Neural cell (in vitro differentiated cells): ENCODE data around the gene BCL2L11. TPM values are rescaled to one million over a fixed set of nuclear protein-coding genes. Genes with fewer than 3 reads are reported as not detected.

Experiments used
- H2AFZ ChIP-seq: fragments of 200-600, 300-800 bp; sonication (generic), shearing (Covaris generic); 2 replicates; pipeline ENCODE4 v1.6.0; 2014; ENCODE audit warnings: low read depth, mild to moderate bottlenecking, antibody characterized with exemption, low read length, moderate library complexity
- H3F3A ChIP-seq: fragments of 200-600 bp; shearing (Covaris generic); 2 replicates; pipeline ENCODE4 v1.6.1; 2016; ENCODE audit warnings: mild to moderate bottlenecking, moderate library complexity, mixed read lengths, antibody characterized with exemption, low read length; ENCODE audit not compliant: insufficient read depth, poor library complexity, severe bottlenecking
- H3K27ac ChIP-seq: fragments of 200-600, 300-800 bp; sonication (generic), shearing (Covaris generic); 2 replicates; pipeline ENCODE4 v1.5.1; 2014; ENCODE audit warnings: mild to moderate bottlenecking, low read length, moderate library complexity
- H3K27me3 ChIP-seq: fragments of 300-800, 200-600 bp; sonication (generic), shearing (Covaris generic); 2 replicates; pipeline ENCODE4 v1.6.0; 2014; ENCODE audit warnings: mild to moderate bottlenecking, low read depth, low read length, moderate library complexity; ENCODE audit not compliant: insufficient read depth
- H3K36me3 ChIP-seq: fragments of 300-800, 200-600 bp; sonication (generic), shearing (Covaris generic); 2 replicates; pipeline ENCODE4 v1.5.1; 2014; ENCODE audit warnings: mild to moderate bottlenecking, antibody characterized with exemption, low read length, moderate library complexity; ENCODE audit not compliant: insufficient read depth
- H3K4me2 ChIP-seq: fragments of 300-800, 200-600 bp; sonication (generic), shearing (Covaris generic); 2 replicates; pipeline ENCODE4 v1.6.0; 2014; ENCODE audit warnings: mild to moderate bottlenecking, low read length
- H3K4me3 ChIP-seq: fragments of 300-800, 200-600 bp; sonication (generic), shearing (Covaris generic); 2 replicates; pipeline ENCODE4 v1.5.1; 2014; ENCODE audit warnings: mild to moderate bottlenecking, low read length, moderate library complexity
- H3K79me2 ChIP-seq: fragments of 200-600 bp; shearing (Covaris generic); replicated peaks from 2 replicates; pipeline ENCODE4 v1.6.0; 2014; ENCODE audit warnings: mild to moderate bottlenecking, low read length, moderate library complexity; ENCODE audit not compliant: insufficient read depth
- H3K9ac ChIP-seq: fragments of 300-800, 200-600 bp; sonication (generic), shearing (Covaris generic); 2 replicates; pipeline ENCODE4 v1.6.1; 2016; ENCODE audit warnings: mild to moderate bottlenecking, low read length, mixed read lengths
- H3K9me2 ChIP-seq: fragments of 200-600 bp; shearing (Covaris generic); 2 replicates; pipeline ENCODE4 v1.6.1; 2016; ENCODE audit warnings: mild to moderate bottlenecking, low read length, mixed read lengths; ENCODE audit not compliant: insufficient read depth
- H3K9me3 ChIP-seq: fragments of 200-600, 300-800 bp; sonication (generic), shearing (Covaris generic); 2 replicates; pipeline ENCODE4 v1.6.1; 2016; ENCODE audit warnings: mild to moderate bottlenecking, mixed run types, low read length, moderate library complexity, mixed read lengths
- H4K20me1 ChIP-seq: fragments of 200-600 bp; shearing (Covaris generic); 2 replicates; pipeline ENCODE4 v1.6.1; 2016; ENCODE audit warnings: mild to moderate bottlenecking, mixed run types; ENCODE audit not compliant: insufficient read depth
- EP300 ChIP-seq: fragments of 450-650 bp; conservative IDR thresholded peaks from 2 replicates; pipeline ENCODE4 v1.6.1; 2014; ENCODE audit warnings: antibody characterized with exemption, mild to moderate bottlenecking, moderate library complexity; ENCODE audit not compliant: poor library complexity, severe bottlenecking
- EZH2 ChIP-seq: fragments of 200-600, 300-800 bp; shearing (Covaris generic), sonication (generic); IDR thresholded peaks from 2 replicates; pipeline ENCODE4 v1.6.1; 2014; ENCODE audit warnings: antibody characterized with exemption, low read length, borderline replicate concordance, mild to moderate bottlenecking; ENCODE audit not compliant: insufficient read depth, poor library complexity, severe bottlenecking
- MXI1 ChIP-seq: fragments of 450-650 bp; conservative IDR thresholded peaks from 2 replicates; pipeline ENCODE4 v1.6.1; 2014; ENCODE audit warnings: antibody characterized with exemption, mild to moderate bottlenecking; ENCODE audit not compliant: poor library complexity, severe bottlenecking
- POLR2AphosphoS5 ChIP-seq: IDR thresholded peaks from 2 replicates; pipeline ENCODE4 v1.6.1; 2012
- RAD21 ChIP-seq: fragments of 450-650 bp; conservative IDR thresholded peaks from 2 replicates; pipeline ENCODE4 v1.6.1; 2014; ENCODE audit warnings: antibody characterized with exemption, mild to moderate bottlenecking, moderate library complexity
- SMC3 ChIP-seq: fragments of 450-650 bp; conservative IDR thresholded peaks from 2 replicates; pipeline ENCODE4 v1.6.1; 2014; ENCODE audit warnings: antibody characterized with exemption, mild to moderate bottlenecking, moderate library complexity; ENCODE audit not compliant: poor library complexity
- TAF1 ChIP-seq: IDR thresholded peaks from 2 replicates; pipeline ENCODE4 v1.6.1; 2012; ENCODE audit warnings: low read depth
- polyA plus RNA-seq: library from polyadenylated mRNA; depleted of rRNA; stranded (reverse); fragments of >200 nt; gene quantifications from 2 replicates; pipeline ENCODE4 v1.2.3, GENCODE V29; 2014
- TF ChIP-seq, protein P1 (sequence below): IDR thresholded peaks from 2 replicates; pipeline ENCODE4 v1.6.1; 2012; ENCODE audit warnings: borderline replicate concordance
- TF ChIP-seq, protein P2 (sequence below): fragments of 450-650 bp; IDR thresholded peaks from 2 replicates; pipeline ENCODE4 v1.5.1; 2014; ENCODE audit warnings: antibody characterized with exemption, mild to moderate bottlenecking, moderate library complexity; ENCODE audit not compliant: poor library complexity, severe bottlenecking

BCL2L11 gene
- polyA plus RNA-seq, 1 donor from 2014 or later: 2.6 TPM

DNA sequence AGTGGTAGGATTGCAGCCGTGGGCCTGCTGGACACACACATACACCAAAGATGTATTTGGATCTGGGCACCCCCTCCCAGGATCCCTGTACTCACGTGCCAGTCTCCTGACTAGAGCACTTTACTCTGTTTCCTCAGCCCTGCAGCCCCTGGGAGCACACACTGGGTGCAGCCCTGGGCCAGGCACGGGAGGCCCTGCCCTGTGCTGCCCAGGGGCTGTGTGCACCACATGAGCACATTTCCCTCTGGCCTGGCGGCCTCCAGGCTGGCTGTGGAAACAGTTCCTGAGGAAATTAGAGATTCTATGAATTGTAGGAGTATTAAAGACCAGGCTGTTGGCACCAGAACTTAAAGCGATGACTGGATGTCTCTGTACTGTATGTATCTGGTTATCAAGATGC, 45.4 kb downstream of the BCL2L11 start:
- Histone ChIP-seq H3K4me3 (no peak overlapping the region), H3K27me3 (no peaks in the 10 kb centered on the region), H3K4me2 (no peak overlapping the region), H3K9ac (no peak overlapping the region), H3K79me2 (no peaks in the 10 kb centered on the region), H3K27ac (no peak overlapping the region), H4K20me1 (no peaks in the 10 kb centered on the region), H3F3A (no peaks in the 10 kb centered on the region), H3K9me2 (no peaks in the 10 kb centered on the region), H2AFZ (no peak overlapping the region), H3K9me3 (no peaks in the 10 kb centered on the region), H3K36me3 (no peaks in the 10 kb centered on the region)
- no peak for TF ChIP-seq POLR2AphosphoS5
- TF ChIP-seq, protein P1, sequence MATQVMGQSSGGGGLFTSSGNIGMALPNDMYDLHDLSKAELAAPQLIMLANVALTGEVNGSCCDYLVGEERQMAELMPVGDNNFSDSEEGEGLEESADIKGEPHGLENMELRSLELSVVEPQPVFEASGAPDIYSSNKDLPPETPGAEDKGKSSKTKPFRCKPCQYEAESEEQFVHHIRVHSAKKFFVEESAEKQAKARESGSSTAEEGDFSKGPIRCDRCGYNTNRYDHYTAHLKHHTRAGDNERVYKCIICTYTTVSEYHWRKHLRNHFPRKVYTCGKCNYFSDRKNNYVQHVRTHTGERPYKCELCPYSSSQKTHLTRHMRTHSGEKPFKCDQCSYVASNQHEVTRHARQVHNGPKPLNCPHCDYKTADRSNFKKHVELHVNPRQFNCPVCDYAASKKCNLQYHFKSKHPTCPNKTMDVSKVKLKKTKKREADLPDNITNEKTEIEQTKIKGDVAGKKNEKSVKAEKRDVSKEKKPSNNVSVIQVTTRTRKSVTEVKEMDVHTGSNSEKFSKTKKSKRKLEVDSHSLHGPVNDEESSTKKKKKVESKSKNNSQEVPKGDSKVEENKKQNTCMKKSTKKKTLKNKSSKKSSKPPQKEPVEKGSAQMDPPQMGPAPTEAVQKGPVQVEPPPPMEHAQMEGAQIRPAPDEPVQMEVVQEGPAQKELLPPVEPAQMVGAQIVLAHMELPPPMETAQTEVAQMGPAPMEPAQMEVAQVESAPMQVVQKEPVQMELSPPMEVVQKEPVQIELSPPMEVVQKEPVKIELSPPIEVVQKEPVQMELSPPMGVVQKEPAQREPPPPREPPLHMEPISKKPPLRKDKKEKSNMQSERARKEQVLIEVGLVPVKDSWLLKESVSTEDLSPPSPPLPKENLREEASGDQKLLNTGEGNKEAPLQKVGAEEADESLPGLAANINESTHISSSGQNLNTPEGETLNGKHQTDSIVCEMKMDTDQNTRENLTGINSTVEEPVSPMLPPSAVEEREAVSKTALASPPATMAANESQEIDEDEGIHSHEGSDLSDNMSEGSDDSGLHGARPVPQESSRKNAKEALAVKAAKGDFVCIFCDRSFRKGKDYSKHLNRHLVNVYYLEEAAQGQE: no peak
- no peak for TF ChIP-seq EP300
- no peak for TF ChIP-seq RAD21
- TF ChIP-seq MXI1: no peak

DNA sequence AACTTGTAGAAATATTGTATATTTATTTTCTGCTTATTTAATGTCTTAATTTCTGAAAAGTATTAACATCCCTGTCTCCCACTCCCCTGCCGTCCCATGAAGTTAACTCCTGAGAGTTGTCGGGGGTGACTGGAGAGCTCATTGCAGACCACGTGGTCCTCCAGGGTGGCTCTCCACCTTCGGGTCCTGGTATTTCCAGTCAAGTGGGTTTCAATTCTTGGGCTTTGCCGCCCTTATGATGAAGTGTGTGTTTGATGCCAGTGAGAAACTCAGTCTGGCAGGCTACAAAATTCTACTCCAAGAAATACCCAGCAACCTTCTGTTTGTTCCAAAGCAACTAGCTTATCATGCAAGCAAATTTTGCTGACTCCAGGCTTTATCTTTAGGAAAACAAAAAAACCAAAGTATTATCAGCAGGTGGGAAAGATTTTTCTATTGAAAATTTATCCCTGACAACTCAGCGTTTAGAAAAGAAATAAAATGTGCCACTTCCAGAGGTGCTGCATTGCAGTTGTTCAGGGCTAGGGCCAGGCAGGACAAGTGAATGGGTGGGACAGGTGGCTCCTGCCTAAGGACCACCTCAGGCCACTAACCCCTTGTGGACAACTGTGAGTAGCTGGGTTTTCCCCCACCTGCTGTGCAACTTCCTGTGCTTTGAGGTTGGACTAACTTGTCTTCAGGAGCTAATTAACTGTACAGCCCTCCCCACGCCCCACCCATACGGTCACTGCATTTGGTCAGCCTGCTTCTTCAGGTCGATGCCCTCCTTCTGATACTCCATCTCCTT, 46.6 kb downstream of the BCL2L11 start:
- Histone ChIP-seq H4K20me1 (no peaks in the 10 kb centered on the region), H3K4me3 (no peak overlapping the region), H3K79me2 (no peaks in the 10 kb centered on the region), H3K9me3 (no peaks in the 10 kb centered on the region), H3F3A (no peaks in the 10 kb centered on the region), H3K4me2 (no peak overlapping the region), H3K27me3 (no peaks in the 10 kb centered on the region), H2AFZ (no peak overlapping the region), H3K36me3 (no peaks in the 10 kb centered on the region), H3K27ac (no peak overlapping the region), H3K9me2 (no peaks in the 10 kb centered on the region), H3K9ac (no peak overlapping the region)
- no peak for TF ChIP-seq MXI1
- TF ChIP-seq SMC3: no peak
- TF ChIP-seq, protein P1: no peak
- TF ChIP-seq TAF1: no peak
- no peak for TF ChIP-seq POLR2AphosphoS5
- no peak for TF ChIP-seq EZH2
- TF ChIP-seq, protein P2, sequence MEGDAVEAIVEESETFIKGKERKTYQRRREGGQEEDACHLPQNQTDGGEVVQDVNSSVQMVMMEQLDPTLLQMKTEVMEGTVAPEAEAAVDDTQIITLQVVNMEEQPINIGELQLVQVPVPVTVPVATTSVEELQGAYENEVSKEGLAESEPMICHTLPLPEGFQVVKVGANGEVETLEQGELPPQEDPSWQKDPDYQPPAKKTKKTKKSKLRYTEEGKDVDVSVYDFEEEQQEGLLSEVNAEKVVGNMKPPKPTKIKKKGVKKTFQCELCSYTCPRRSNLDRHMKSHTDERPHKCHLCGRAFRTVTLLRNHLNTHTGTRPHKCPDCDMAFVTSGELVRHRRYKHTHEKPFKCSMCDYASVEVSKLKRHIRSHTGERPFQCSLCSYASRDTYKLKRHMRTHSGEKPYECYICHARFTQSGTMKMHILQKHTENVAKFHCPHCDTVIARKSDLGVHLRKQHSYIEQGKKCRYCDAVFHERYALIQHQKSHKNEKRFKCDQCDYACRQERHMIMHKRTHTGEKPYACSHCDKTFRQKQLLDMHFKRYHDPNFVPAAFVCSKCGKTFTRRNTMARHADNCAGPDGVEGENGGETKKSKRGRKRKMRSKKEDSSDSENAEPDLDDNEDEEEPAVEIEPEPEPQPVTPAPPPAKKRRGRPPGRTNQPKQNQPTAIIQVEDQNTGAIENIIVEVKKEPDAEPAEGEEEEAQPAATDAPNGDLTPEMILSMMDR: no peak
- TF ChIP-seq EP300: no peak
- no peak for TF ChIP-seq RAD21
